Right lobe of liver (tissue), 4 donors: ENCODE results near the gene CYP4B1.
"Not testable (repeated sequence)": the region's sequence is repeated elsewhere in the genome, so short reads cannot be mapped to it uniquely, and the experiment has no call there.

Source experiments
- CTCF ChIP-seq, 4 donors: fragments of 200-600 bp in 3 of 4; fragments of 450-650 bp in 1 of 4; IDR thresholded peaks; one replicate each; pipeline versions ENCODE4 v1.5.1 to v1.8.0; 2016 to 2022; ENCODE audit warnings: antibody characterized with exemption in 4 of 4, mild to moderate bottlenecking in 2 of 4
- POLR2A ChIP-seq: fragments of 450-650 bp; IDR thresholded peaks from one replicate; pipeline ENCODE4 v1.6.1; 2017; ENCODE audit warnings: antibody characterized with exemption, mild to moderate bottlenecking
- donor health status: DM: no; HTN: no; CAD: no.
- donor health status: DM: no; HTN: no; CAD: no.
- donor health status: DM: no; HTN: yes; CAD: no.

DNA sequence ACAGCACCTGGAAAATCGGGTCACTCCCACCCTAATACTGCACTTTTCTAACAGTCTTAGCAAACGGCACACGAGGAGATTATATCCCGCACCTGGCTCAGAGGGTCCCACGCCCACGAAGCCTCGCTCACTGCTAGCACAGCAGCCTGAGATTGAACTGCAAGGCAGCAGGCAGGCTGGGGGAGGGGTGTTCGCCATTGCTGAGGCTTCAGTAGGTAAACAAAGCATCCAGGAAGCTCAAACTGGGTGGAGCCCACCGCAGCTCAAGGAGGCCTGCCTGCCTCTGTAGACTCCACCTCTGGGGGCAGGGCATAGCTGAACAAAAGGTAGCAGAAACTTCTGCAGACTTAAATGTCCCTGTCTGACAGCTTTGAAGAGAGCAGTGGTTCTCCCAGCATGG, 47.5 kb downstream of the CYP4B1 start:
- TF ChIP-seq POLR2A; CTCF (IDR thresholded peaks at IDR 0.05): not testable (repeated sequence)
